ENCODE data around the gene GRID1. TPM values are rescaled to one million over a fixed set of nuclear protein-coding genes. Genes with fewer than 3 reads are reported as not detected.

The GRID1 gene
- polyA plus RNA-seq, 1 of the 3 experiments (the other 2 are of a cell fraction), result 0.13 TPM

DNA sequence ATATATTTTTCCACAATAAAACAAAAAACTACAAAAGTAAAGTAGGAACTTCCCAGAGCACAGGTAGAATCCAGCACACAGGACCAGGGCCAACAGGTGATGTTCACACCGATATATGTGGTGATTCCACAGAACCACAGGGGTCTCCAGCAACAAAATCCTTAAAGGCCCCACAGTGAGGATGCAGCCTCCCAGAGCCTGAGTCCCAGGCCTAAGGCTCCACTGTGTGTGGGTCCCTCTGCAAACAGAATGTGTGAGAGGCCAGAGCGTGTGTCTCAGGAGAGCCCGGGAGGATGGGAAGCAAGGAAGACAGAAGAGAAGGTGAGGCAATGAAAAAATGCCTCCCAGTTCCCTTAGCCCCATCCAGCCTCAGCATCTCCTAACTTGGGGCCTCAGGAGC, 173.9 kb downstream of the GRID1 start:
- H4K20me1 ChIP-seq (ENCODE audit: insufficient read depth), result no peaks in the 10 kb centered on the region
- no peaks in the 10 kb centered on the region for H3K9me2 ChIP-seq
- no peak overlapping the region for H3K27ac ChIP-seq (ENCODE audit: low read depth in 2 of 2, low read length in 1 of 2)
- CTCF ChIA-PET, result no interaction called here
- no peaks in the 10 kb centered on the region for H3K79me2 ChIP-seq (ENCODE audit: insufficient read depth)
- no peaks in the 10 kb centered on the region for H3K9me3 ChIP-seq
- no peak overlapping the region for H2AFZ ChIP-seq (ENCODE audit: low read depth)
- 69% methylated on average over 2 of the region's 3 CpGs for WGBS (ENCODE audit: low lambda C conversion rate)
- no peaks in the 10 kb centered on the region for H3K27me3 ChIP-seq (ENCODE audit: insufficient read depth)
- H3K9ac ChIP-seq, result no peak overlapping the region
- H3K4me1 ChIP-seq (ENCODE audit: control insufficient read depth in 1 of 2, insufficient read depth in 2 of 2, low read depth in 1 of 2, low read length in 1 of 2), result peaks cover 0 to 4% of the 10 kb centered on the region in 2 experiments; a peak in 1 of 4 replicates
- H3K36me3 ChIP-seq (replicated peaks in 1 of 2; ENCODE audit: control insufficient read depth in 1 of 2, insufficient read depth in 2 of 2, low read length in 1 of 2), result no peaks in the 10 kb centered on the region
- TF ChIP-seq PBX3 (IDR thresholded peaks at IDR 0.05) (no peak), MAX (IDR thresholded peaks at IDR 0.05; ENCODE audit: low read depth) (no peak), EZH2phosphoT487 (IDR thresholded peaks at IDR 0.05; ENCODE audit: borderline replicate concordance, low read depth) (no peak), MEF2A (IDR thresholded peaks at IDR 0.05; ENCODE audit: borderline replicate concordance, low read depth) (no peak), RCOR1 (IDR thresholded peaks at IDR 0.05; ENCODE audit: low read length) (no peak), SIN3A (IDR thresholded peaks at IDR 0.05; ENCODE audit: borderline replicate concordance, low read depth, low read length) (no peak)
- H3K4me2 ChIP-seq, result no peak overlapping the region
- H3F3A ChIP-seq (replicated peaks; ENCODE audit: insufficient read depth), result no peaks in the 10 kb centered on the region
- POLR2A ChIA-PET, result no interaction called here
- H3K4me3 ChIP-seq (ENCODE audit: low read depth in 2 of 2, low read length in 1 of 2), result no peak overlapping the region
- no peak for DNase-seq

DNA sequence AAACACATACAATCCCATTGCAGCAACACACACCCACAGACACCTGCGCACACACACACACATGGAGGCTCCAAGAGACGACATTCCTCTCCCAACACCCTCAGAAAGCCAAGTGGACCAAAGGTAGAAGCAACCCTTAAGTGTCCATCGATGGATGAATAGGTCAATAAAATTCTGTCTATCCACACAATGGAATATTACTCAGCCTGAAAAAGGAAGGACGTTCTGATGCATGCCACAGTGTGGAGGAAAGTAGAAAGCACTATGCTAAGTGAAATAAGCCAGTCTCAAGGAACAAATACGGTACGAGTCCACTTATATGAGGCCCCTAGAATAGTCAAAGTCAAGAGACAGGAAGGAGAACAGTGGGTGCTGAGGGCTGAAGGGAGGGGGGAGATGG, 174.4 kb downstream of the GRID1 start:
- no peaks in the 10 kb centered on the region for H3F3A ChIP-seq (replicated peaks; ENCODE audit: insufficient read depth)
- WGBS (ENCODE audit: low lambda C conversion rate), result 24% methylated on average over 6 of the region's 6 CpGs
- no peaks in the 10 kb centered on the region for H3K9me3 ChIP-seq
- CTCF ChIA-PET, result no interaction called here
- no peak for DNase-seq
- H4K20me1 ChIP-seq (ENCODE audit: insufficient read depth), result no peaks in the 10 kb centered on the region
- no peak overlapping the region for H2AFZ ChIP-seq (ENCODE audit: low read depth)
- no peaks in the 10 kb centered on the region for H3K79me2 ChIP-seq (ENCODE audit: insufficient read depth)
- POLR2A ChIA-PET, result no interaction called here
- no peak overlapping the region for H3K9ac ChIP-seq
- no peak overlapping the region for H3K27ac ChIP-seq (ENCODE audit: low read depth in 2 of 2, low read length in 1 of 2)
- H3K4me3 ChIP-seq (ENCODE audit: low read depth in 2 of 2, low read length in 1 of 2), result no peak overlapping the region
- H3K27me3 ChIP-seq (ENCODE audit: insufficient read depth), result no peaks in the 10 kb centered on the region
- no peaks in the 10 kb centered on the region for H3K9me2 ChIP-seq
- peaks cover 0 to 4% of the 10 kb centered on the region in 2 experiments; a peak in 1 of 4 replicates for H3K4me1 ChIP-seq (ENCODE audit: control insufficient read depth in 1 of 2, insufficient read depth in 2 of 2, low read depth in 1 of 2, low read length in 1 of 2)
- no peak for TF ChIP-seq RFX5 (IDR thresholded peaks at IDR 0.05; ENCODE audit: low read length)
- TF ChIP-seq FOXM1 (IDR thresholded peaks at IDR 0.05; ENCODE audit: low read depth), result no peak
- TF ChIP-seq FOSL2 (IDR thresholded peaks at IDR 0.05; ENCODE audit: borderline replicate concordance, low read depth), result no peak
- TF ChIP-seq SMC3 (IDR thresholded peaks at IDR 0.05; ENCODE audit: low read depth, low read length), result no peak
- TF ChIP-seq RXRA (IDR thresholded peaks at IDR 0.05; ENCODE audit: borderline replicate concordance, low read depth), result no peak
- TF ChIP-seq YY1 (IDR thresholded peaks at IDR 0.05; ENCODE audit: low read depth), result no peak
- no peak for TF ChIP-seq RCOR1 (IDR thresholded peaks at IDR 0.05; ENCODE audit: low read length)
- TF ChIP-seq TCF12 (IDR thresholded peaks at IDR 0.05), result no peak
- TF ChIP-seq, protein P1, sequence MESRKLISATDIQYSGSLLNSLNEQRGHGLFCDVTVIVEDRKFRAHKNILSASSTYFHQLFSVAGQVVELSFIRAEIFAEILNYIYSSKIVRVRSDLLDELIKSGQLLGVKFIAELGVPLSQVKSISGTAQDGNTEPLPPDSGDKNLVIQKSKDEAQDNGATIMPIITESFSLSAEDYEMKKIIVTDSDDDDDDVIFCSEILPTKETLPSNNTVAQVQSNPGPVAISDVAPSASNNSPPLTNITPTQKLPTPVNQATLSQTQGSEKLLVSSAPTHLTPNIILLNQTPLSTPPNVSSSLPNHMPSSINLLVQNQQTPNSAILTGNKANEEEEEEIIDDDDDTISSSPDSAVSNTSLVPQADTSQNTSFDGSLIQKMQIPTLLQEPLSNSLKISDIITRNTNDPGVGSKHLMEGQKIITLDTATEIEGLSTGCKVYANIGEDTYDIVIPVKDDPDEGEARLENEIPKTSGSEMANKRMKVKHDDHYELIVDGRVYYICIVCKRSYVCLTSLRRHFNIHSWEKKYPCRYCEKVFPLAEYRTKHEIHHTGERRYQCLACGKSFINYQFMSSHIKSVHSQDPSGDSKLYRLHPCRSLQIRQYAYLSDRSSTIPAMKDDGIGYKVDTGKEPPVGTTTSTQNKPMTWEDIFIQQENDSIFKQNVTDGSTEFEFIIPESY (IDR thresholded peaks at IDR 0.05; ENCODE audit: borderline replicate concordance, low read depth), result no peak
- TF ChIP-seq POLR2AphosphoS5 (IDR thresholded peaks at IDR 0.05; ENCODE audit: low read depth, low read length), result no peak
- TF ChIP-seq, protein P2, sequence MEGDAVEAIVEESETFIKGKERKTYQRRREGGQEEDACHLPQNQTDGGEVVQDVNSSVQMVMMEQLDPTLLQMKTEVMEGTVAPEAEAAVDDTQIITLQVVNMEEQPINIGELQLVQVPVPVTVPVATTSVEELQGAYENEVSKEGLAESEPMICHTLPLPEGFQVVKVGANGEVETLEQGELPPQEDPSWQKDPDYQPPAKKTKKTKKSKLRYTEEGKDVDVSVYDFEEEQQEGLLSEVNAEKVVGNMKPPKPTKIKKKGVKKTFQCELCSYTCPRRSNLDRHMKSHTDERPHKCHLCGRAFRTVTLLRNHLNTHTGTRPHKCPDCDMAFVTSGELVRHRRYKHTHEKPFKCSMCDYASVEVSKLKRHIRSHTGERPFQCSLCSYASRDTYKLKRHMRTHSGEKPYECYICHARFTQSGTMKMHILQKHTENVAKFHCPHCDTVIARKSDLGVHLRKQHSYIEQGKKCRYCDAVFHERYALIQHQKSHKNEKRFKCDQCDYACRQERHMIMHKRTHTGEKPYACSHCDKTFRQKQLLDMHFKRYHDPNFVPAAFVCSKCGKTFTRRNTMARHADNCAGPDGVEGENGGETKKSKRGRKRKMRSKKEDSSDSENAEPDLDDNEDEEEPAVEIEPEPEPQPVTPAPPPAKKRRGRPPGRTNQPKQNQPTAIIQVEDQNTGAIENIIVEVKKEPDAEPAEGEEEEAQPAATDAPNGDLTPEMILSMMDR (IDR thresholded peaks at IDR 0.05), result no peak
- TF ChIP-seq SIN3A (IDR thresholded peaks at IDR 0.05; ENCODE audit: borderline replicate concordance, low read depth, low read length), result no peak
- TF ChIP-seq GATA2 (CRISPR knock-in tag; IDR thresholded peaks at IDR 0.05), result no peak
- no peak for TF ChIP-seq CHD2 (IDR thresholded peaks at IDR 0.05; ENCODE audit: low read length, partially characterized antibody)
- no peak for TF ChIP-seq USF2 (IDR thresholded peaks at IDR 0.05; ENCODE audit: borderline replicate concordance, low read depth, low read length)
- H3K36me3 ChIP-seq (replicated peaks in 1 of 2; ENCODE audit: control insufficient read depth in 1 of 2, insufficient read depth in 2 of 2, low read length in 1 of 2), result no peaks in the 10 kb centered on the region
- H3K4me2 ChIP-seq, result no peak overlapping the region
